ENCODE results near the gene MRPL32.

MRPL32 gene

DNA sequence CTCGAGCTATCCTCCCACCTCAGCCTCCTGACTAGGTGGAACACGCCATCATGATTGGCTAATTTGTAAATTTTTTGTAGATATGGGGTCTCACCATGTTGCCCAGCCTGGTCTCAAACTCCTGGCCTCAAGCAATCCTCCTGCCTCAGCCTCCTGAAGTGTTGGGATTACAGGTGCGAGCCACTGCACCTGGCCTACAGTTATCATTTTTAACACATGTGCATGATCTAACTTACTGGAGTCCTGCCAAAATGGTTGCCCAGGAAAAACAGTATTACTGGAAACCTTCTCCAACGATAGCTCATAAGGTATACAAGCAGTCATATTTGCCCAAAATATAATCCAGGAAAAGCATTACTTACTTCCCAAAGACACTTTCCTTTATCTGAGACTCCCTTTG is 20.2 kb downstream of the MRPL32 start:
- no peak overlapping the region for H3K4me3 ChIP-seq (ENCODE audit: low read length)
- H3K9ac ChIP-seq (ENCODE audit: low read length): no peak overlapping the region
- no peaks in the 10 kb centered on the region for H3K4me1 ChIP-seq (ENCODE audit: control insufficient read depth, insufficient read depth, low read length)
- no peaks in the 10 kb centered on the region for H3K27me3 ChIP-seq (ENCODE audit: control insufficient read depth, insufficient read depth, low read length)
- no peaks in the 10 kb centered on the region for H3K36me3 ChIP-seq (ENCODE audit: control insufficient read depth, insufficient read depth, low read length)
- no peaks in the 10 kb centered on the region for H3K9me3 ChIP-seq (ENCODE audit: control insufficient read depth, low read length)

DNA sequence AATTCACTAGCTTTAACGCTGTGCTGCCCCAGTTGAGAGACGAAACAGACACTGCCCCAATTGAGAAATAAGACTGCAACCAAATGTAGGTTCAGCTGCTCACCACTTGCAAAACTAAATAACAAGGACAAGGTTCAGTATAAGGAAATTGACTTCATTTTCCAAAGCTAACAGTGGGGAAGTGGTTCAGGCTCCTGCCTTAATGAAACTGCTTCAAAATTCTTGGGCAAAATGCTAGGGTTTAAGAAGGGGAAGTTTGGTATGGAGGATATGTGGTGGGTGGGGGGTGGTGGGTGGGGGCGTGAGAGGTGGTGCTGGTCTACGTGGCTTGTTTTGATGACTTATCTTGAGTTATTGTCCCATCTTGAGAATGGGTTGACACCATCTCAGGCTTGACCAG is 21.8 kb downstream of the MRPL32 start:
- Histone ChIP-seq H3K27me3 (ENCODE audit: control insufficient read depth, insufficient read depth, low read length) (no peaks in the 10 kb centered on the region), H3K9me3 (ENCODE audit: control insufficient read depth, low read length) (no peaks in the 10 kb centered on the region), H3K9ac (ENCODE audit: low read length) (no peak overlapping the region), H3K4me3 (ENCODE audit: low read length) (no peak overlapping the region), H3K4me1 (ENCODE audit: control insufficient read depth, insufficient read depth, low read length) (no peaks in the 10 kb centered on the region), H3K36me3 (ENCODE audit: control insufficient read depth, insufficient read depth, low read length) (no peaks in the 10 kb centered on the region)

DNA sequence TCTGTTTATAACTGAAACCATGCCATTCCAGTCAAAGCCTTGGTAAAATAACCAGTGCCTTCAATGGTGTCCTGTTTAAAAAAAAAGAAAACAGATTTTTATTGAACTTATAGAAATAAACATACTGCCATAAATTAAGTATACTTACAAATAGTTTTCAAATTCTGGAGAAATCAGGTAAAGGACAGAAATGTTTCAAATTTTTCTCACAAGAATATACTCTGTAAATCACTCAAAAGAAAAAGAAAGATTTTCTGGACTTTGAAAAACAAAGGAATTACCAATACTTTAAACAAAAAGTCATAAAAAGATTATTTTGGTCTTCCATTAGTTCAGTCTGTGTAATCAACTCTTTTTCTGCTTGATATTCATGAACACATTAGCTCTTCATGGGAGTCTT is 23.9 kb downstream of the MRPL32 start:
- Histone ChIP-seq H3K4me3 (ENCODE audit: low read length) (no peak overlapping the region), H3K9me3 (ENCODE audit: control insufficient read depth, low read length) (no peaks in the 10 kb centered on the region), H3K27me3 (ENCODE audit: control insufficient read depth, insufficient read depth, low read length) (no peaks in the 10 kb centered on the region), H3K9ac (ENCODE audit: low read length) (no peak overlapping the region), H3K4me1 (ENCODE audit: control insufficient read depth, insufficient read depth, low read length) (no peaks in the 10 kb centered on the region), H3K36me3 (ENCODE audit: control insufficient read depth, insufficient read depth, low read length) (no peaks in the 10 kb centered on the region)

DNA sequence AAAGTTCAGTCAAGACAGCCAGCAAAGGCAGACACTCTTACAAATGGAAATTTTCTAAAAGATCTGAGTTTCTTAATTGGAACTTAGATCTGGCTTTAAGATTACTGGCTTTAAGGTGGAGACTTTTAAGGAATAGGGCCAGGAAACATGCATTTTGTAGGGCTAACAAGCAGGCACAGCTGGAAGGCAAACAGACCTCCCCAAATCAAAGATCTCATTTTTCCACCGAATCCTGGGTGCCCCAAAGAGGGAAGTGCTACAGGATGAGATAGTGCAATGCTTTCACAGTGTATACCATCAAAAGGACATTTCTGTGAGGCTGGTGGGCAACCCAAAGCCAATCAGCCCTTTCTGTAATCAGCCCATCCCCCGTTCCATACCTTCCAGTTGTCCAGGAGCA is 27.4 kb downstream of the MRPL32 start:
- no peaks in the 10 kb centered on the region for H3K9me3 ChIP-seq (ENCODE audit: control insufficient read depth, low read length)
- no peak overlapping the region for H3K4me3 ChIP-seq (ENCODE audit: low read length)
- H3K36me3 ChIP-seq (ENCODE audit: control insufficient read depth, insufficient read depth, low read length): no peaks in the 10 kb centered on the region
- no peaks in the 10 kb centered on the region for H3K27me3 ChIP-seq (ENCODE audit: control insufficient read depth, insufficient read depth, low read length)
- H3K4me1 ChIP-seq (ENCODE audit: control insufficient read depth, insufficient read depth, low read length): no peaks in the 10 kb centered on the region
- no peak overlapping the region for H3K9ac ChIP-seq (ENCODE audit: low read length)

DNA sequence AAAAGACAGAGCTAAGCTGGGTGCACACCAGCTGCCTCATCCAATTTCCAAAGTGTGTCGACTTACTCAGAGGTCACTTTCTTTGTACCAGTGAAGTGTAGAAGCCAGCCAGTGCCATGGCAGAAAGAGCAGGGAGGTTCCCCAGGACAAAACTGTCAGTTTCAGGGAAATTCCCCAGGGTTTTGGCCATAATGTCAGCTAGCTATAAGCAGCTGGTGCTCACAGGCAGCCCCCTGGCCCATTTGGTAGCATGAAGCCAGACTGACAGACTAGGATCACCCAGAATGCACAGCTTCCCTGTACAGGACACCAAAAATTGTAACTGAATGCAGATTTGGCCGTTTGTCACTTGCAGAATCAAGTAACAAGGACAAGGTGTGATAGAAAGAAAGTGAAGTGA is 28.6 kb downstream of the MRPL32 start:
- no peaks in the 10 kb centered on the region for H3K9me3 ChIP-seq (ENCODE audit: control insufficient read depth, low read length)
- H3K36me3 ChIP-seq (ENCODE audit: control insufficient read depth, insufficient read depth, low read length): no peaks in the 10 kb centered on the region

DNA sequence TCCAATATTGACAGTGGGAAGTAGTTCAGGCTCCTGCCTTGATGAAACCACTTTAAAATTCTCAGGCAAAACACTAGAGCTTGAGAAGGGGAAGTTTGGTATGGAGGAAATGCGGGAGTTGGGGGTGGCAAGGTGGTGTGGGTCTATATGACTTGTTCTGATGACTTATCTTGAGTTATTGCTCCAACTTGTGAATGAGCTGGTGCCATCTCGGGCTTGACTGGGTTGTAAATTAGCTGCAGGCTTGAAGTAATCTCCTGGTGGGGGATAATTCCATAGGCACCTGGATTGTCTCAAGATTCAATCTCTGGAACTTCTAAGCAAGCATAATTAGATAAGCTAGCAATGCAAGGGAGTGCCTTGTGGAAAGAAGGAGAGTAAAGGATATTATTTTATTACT is 29.0 kb downstream of the MRPL32 start:
- no peaks in the 10 kb centered on the region for H3K36me3 ChIP-seq (ENCODE audit: control insufficient read depth, insufficient read depth, low read length)
- H3K9ac ChIP-seq (ENCODE audit: low read length): no peak overlapping the region
- H3K4me3 ChIP-seq (ENCODE audit: low read length): no peak overlapping the region
- no peaks in the 10 kb centered on the region for H3K4me1 ChIP-seq (ENCODE audit: control insufficient read depth, insufficient read depth, low read length)
- H3K27me3 ChIP-seq (ENCODE audit: control insufficient read depth, insufficient read depth, low read length): no peaks in the 10 kb centered on the region
- no peaks in the 10 kb centered on the region for H3K9me3 ChIP-seq (ENCODE audit: control insufficient read depth, low read length)

More for the DNA sequence above, 28.6 kb downstream of the MRPL32 start:
- H3K4me3 ChIP-seq (ENCODE audit: low read length): no peak overlapping the region
- no peaks in the 10 kb centered on the region for H3K27me3 ChIP-seq (ENCODE audit: control insufficient read depth, insufficient read depth, low read length)
- no peaks in the 10 kb centered on the region for H3K4me1 ChIP-seq (ENCODE audit: control insufficient read depth, insufficient read depth, low read length)
- H3K9ac ChIP-seq (ENCODE audit: low read length): no peak overlapping the region

DNA sequence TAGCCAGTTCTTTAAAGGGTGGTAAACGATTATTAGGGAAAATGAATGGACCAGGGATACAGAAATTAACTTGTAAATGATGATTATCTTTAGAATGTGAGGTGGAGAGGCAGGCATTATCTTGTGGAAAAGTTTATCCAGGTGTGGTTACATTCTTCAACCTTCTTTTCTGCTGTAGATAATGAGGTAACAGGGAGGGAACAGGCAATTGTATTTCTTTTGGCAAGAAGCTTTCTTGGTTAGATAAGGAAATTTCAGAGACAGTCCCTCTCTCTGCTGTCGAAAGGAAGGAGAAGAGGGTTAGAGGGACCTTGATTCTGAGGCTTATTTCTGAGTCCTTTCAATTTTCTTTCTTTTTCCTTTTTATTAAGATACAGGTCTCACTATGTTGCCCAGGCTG is 32.1 kb downstream of the MRPL32 start:
- Histone ChIP-seq H3K36me3 (ENCODE audit: control insufficient read depth, insufficient read depth, low read length) (no peaks in the 10 kb centered on the region), H3K9ac (ENCODE audit: low read length) (no peak overlapping the region), H3K9me3 (ENCODE audit: control insufficient read depth, low read length) (no peaks in the 10 kb centered on the region), H3K27me3 (ENCODE audit: control insufficient read depth, insufficient read depth, low read length) (no peaks in the 10 kb centered on the region), H3K4me1 (ENCODE audit: control insufficient read depth, insufficient read depth, low read length) (no peaks in the 10 kb centered on the region), H3K4me3 (ENCODE audit: low read length) (no peak overlapping the region)

DNA sequence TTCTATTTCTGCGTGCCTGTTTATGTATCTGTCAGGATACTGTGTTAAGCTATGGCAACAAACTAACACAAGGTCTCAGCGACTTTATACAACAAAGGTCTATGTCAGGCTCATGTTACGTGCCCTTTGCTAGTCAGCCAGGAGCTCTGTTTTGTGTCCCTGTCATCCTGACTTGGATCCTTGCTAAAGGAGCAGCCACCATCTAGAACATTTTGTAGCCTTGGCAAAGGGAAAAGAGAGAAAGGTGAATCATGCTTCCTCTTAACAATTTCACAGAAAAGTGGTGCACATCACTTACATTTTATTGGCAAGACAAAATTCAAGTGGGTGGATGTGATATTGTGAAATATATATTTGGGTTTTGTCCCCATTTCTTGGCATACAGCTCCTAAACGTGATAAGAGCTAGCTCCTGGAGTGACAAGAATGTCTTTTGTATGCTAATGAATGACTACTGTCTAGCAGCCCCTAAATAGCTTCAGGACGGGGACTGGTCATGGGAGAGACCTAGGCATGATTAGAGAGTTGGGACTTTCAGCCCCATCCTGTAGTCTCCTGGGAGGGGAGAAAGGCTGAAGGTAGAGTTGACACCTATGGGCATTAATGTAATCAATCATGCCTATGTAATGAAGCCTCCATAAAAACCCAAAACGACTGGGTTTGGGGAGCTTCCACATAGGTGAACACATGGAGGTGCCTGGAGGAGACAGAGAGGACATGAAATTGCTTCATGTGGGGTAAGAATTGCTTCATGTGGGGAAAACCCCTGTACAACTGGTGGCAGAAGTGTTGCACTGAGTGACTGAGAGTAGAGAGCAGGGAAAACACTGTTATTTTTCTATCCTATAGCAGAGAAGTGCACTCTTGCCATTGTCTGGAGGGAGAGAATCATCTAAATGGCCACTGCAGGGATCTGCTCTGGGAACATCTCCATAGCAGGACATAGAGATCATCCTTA is 33.0 kb downstream of the MRPL32 start:
- Histone ChIP-seq H3K4me3 (ENCODE audit: low read length) (no peak overlapping the region), H3K27me3 (ENCODE audit: control insufficient read depth, insufficient read depth, low read length) (no peaks in the 10 kb centered on the region), H3K4me1 (ENCODE audit: control insufficient read depth, insufficient read depth, low read length) (no peaks in the 10 kb centered on the region), H3K36me3 (ENCODE audit: control insufficient read depth, insufficient read depth, low read length) (no peaks in the 10 kb centered on the region), H3K9ac (ENCODE audit: low read length) (no peak overlapping the region), H3K9me3 (ENCODE audit: control insufficient read depth, low read length) (no peaks in the 10 kb centered on the region)

DNA sequence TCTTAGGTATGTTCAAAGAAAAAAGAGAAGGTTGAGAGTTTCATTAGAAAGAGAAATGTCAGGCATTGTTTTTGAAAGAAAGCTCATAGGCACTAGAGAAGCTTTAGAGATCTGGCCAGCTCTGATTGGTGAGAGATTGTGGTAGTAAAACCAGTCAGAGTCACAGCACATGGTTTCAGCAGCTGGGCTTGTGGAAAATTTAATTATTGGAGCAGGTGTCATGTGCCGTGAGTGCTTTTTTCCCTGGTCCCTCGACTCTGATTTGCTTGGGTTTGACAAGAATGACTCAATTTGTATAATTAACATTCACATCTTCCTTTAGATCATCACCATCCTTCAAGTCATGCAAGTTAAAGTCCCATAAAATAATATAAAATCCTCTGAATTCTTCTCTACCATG is 35.2 kb downstream of the MRPL32 start:
- Histone ChIP-seq H3K4me1 (ENCODE audit: control insufficient read depth, insufficient read depth, low read length) (no peaks in the 10 kb centered on the region), H3K27me3 (ENCODE audit: control insufficient read depth, insufficient read depth, low read length) (no peaks in the 10 kb centered on the region)

DNA sequence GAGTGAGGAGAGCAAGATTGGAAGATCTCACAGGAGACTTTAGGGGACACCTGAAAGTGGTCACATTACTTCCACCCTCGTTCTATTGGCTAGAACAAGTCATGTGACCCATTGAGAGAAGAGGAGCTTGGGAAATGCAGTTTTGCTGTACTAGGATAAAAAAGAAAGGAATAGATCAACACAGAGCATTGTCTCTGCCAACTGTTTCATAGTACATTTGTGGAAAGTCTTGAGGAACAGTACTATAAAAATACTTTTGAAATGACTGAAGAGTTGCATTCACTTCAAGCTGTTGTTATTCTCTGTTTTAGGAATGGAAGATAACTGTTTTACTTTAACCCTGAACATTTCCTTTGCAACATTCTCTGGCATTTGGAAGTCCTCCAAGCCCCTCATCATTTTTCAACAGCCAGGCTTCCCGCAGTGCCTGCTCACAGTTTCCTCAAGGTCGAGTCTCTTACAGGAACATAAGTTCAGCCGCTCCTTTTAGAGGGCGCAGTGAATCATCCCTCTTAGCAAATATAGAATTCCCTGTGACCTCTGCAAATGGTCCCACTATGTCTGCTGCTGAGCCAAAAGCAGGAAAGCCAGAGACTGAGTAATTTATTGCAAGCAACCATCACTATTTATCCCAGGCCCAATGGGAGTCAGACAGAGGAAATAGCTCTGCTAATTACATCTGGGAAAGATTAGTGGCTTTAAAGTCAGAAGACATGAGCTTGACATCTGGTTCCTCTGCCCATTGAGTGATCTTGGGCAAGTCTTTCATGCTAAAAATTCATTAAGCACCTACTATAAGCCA is 40.7 kb downstream of the MRPL32 start:
- Histone ChIP-seq H3K36me3 (ENCODE audit: control insufficient read depth, insufficient read depth, low read length) (no peaks in the 10 kb centered on the region), H3K27me3 (ENCODE audit: control insufficient read depth, insufficient read depth, low read length) (no peaks in the 10 kb centered on the region), H3K4me1 (ENCODE audit: control insufficient read depth, insufficient read depth, low read length) (no peaks in the 10 kb centered on the region), H3K9ac (ENCODE audit: low read length) (no peak overlapping the region), H3K9me3 (ENCODE audit: control insufficient read depth, low read length) (no peaks in the 10 kb centered on the region), H3K4me3 (ENCODE audit: low read length) (no peak overlapping the region)

More for the DNA sequence above, 35.2 kb downstream of the MRPL32 start:
- H3K9ac ChIP-seq (ENCODE audit: low read length): no peak overlapping the region
- no peaks in the 10 kb centered on the region for H3K9me3 ChIP-seq (ENCODE audit: control insufficient read depth, low read length)
- H3K36me3 ChIP-seq (ENCODE audit: control insufficient read depth, insufficient read depth, low read length): no peaks in the 10 kb centered on the region
- H3K4me3 ChIP-seq (ENCODE audit: low read length): no peak overlapping the region

DNA sequence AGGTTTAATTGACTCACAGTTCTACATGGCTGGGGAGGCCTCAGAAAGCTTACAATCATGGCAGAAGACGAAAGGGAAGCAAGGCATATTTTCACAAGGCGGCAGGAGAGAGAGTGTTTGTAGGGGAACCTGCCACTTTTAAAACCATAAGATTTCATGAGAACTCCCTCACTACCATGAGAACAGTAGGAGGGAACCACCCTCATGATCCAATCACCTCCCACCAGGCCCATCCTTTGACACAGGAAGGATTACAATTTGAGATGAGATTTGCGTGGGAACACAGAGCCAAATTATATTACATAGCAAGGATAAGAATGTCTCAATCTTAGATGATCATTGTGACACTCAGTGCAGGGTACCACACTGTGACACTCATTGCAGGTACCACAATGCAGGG is 44.2 kb downstream of the MRPL32 start:
- Histone ChIP-seq H3K9me3 (ENCODE audit: control insufficient read depth, low read length) (no peaks in the 10 kb centered on the region), H3K27me3 (ENCODE audit: control insufficient read depth, insufficient read depth, low read length) (no peaks in the 10 kb centered on the region), H3K4me1 (ENCODE audit: control insufficient read depth, insufficient read depth, low read length) (no peaks in the 10 kb centered on the region), H3K9ac (ENCODE audit: low read length) (no peak overlapping the region), H3K4me3 (ENCODE audit: low read length) (no peak overlapping the region), H3K36me3 (ENCODE audit: control insufficient read depth, insufficient read depth, low read length) (no peaks in the 10 kb centered on the region)

DNA sequence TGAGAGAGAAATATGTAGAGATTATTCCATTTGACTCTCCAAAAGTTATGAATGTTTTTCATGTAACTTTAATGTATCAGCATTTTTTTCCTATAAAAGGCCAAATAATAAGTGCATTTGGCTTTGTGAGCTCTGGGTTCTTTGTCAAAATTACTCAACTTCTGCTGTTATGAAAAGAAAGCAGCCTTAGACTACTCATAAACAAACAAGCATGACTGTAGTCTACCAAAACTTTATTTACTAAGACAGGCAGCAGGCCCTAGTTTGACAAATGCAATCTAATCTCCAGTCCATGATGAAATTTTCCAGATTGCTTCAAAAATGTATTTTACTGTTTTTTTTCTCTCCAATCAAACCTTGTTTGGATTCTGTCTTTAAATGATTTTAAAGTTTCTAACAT is 46.3 kb downstream of the MRPL32 start:
- Histone ChIP-seq H3K9me3 (ENCODE audit: control insufficient read depth, low read length) (no peaks in the 10 kb centered on the region), H3K4me1 (ENCODE audit: control insufficient read depth, insufficient read depth, low read length) (no peaks in the 10 kb centered on the region), H3K4me3 (ENCODE audit: low read length) (no peak overlapping the region), H3K9ac (ENCODE audit: low read length) (no peak overlapping the region), H3K27me3 (ENCODE audit: control insufficient read depth, insufficient read depth, low read length) (no peaks in the 10 kb centered on the region), H3K36me3 (ENCODE audit: control insufficient read depth, insufficient read depth, low read length) (no peaks in the 10 kb centered on the region)

Data from mucosa of stomach (tissue), 1 donor.